ENCODE measurements around the gene MICAL3.

MICAL3 gene

DNA sequence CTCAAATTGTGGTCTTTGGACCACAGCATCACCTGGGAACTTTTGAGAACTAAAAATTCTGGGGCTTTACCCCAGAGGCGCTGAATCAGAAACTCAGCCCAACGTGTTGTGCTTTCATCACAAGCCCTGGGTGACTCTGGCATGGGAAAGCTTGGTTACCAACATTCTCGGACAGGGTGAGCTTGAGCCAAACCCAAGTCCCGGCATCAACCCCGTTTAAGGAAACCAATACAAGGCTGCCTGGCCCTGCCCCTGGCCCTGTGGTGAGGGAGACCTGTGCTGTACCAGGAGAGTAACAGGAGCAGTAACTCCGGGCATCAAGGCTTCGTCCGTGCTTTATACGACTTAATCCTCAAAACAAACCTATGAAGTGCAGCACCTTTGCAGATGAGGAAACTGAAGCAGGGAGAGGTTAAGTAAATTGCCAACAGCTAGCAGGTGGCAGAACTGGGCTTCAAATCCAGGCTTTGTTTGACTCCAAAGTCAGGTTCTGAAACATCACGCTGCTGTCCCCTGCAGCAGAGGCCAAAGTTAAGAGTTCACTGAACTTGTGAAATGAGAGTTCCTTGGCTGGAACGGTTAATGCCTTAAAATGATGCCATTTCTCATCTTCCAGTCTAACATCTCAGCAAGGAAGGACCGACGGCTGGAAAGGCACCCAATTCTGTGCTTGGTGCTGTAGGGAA lies 186.0 kb downstream of the MICAL3 start:
- DNase-seq (ENCODE audit: low read depth in 2 of 2): no peak

DNA sequence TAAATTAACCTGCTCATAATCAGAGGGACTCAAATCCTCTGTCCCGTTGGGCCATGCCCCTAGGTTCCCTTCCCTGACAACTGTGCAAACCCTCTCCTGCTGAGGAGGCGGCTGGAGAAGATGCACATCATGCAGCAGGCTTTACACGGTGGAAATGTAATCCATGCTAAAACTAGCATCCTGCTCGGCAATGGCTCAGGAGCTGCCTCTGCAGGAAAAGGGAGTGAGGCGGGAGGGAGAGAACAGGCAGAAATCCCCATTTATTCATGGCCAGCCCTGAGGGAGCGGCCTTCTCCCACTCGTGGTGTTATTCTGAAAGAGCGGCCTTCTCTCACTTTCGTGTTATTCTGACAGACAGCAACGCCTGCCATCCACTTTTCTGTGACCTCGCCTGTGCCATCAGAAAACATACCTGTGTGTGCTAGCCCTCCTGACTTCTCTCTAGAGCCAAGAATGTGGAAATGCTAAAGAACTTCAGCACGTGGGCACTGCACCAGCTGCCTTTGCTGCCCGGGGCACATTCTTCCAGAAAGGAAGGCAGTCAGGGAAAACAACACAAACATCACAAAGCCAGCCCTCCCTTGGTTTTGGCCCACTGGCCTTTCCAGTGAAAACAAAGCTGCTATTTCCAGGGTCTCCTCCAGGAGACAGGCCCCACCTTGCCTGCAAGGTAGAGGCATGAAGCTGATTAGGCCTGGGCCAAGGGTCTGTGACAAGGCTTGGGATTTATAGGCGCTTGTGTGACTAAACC lies 187.2 kb downstream of the MICAL3 start:
- no peak for DNase-seq (ENCODE audit: low read depth in 2 of 2)

DNA sequence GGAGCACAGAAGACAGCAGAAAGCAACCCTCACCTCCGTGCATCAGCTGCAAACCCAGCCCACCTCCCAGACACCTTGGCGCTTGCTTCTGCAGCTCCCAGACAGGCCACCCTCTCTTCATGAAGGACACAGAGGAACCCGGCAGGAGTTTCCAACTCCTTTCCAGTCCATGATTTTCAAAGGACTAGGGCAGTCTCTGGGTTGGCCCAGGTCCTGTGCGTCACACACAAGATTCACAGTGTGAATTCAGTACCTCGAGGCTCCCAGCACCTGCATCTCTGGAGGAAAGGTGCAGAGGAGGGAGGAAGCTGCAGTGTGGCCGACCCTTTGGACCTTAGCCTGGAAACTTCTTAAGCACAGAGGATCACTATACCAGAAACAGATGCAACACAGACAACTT lies 189.1 kb downstream of the MICAL3 start:
- no peak for DNase-seq (ENCODE audit: low read depth in 2 of 2)

DNA sequence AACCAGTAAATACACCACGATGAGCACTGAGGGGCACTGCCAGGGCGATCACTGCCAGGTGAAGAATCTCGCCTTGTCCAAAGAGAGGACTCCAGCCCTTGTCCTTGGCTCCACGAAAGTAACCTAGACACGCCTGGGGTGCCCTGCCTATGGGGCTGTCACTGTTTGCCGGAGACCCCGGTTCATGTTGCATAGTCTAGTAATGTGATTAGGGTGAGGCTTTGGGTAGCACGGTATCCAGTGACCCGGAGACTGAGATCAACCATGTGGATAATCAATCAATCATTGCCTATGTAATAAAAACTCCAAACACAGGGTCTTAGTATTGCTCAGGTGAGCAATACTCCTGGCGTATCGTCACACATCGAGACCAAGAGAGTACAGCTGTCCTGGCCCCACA lies 190.9 kb downstream of the MICAL3 start:
- no peak for DNase-seq (ENCODE audit: low read depth in 2 of 2)

- no peak for DNase-seq (ENCODE audit: low read depth in 2 of 2)
These were observed 191.7 kb downstream of the MICAL3 start for GRCh38 chr22:17832665-17833064.

DNA sequence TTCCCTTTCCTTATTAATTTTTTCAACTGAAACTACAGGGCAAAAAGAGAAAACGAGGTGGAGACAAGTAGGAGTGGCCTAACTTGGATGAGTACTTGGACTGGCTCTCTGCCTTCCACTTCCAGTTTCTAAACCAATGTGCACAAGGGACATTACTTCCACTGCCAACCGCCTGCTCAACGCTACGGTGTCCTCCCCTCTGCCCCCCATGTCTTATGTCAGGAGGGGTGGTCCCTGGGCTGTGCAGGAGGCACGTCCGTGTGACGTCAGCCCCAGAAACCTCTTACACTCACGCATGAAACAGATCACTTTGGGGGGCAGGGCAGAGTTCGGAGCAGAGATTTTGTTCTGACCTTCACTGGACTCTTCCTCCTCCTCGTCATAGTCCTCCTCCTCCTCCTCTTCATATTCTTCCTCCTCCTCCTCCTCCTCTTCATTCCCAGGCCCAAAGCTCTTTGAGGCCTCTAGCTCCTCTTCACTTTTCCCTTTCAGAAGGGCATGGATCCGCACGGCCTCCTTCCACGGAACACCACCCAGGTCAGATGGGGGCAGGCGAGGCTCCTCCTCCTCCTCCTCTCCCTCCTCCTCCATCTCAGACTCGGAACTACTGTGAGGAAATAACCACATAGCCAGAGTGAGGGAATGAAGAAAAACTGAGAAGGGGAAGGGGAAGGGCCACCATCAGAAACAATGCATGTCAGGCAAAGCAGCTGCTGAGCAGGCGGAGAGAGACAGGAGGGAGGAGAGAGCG lies 192.7 kb downstream of the MICAL3 start:
- no peak for DNase-seq (ENCODE audit: low read depth in 2 of 2)

- peak; percentile 74 to 82 for DNase-seq (ENCODE audit: low read depth in 2 of 2)
These were observed 194.1 kb downstream of the MICAL3 start for GRCh38 chr22:17830043-17830961.

DNA sequence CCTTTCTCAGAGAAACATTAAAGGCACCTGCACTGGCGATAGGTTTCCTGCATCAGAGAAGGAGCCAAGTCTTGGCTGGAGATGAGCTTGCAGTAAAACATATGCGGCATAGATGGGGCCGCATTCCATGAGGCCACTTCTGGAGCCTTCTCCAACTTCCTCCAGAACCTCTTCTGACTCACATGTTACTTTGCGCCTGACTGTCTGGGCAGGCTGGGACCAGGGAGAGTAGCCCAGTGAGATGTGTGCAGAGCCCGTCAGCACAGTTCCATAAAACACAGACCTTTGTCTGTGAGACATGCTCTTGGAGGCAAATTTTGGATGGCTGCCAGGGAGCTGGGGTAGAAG lies 194.7 kb downstream of the MICAL3 start:
- DNase-seq (ENCODE audit: low read depth in 2 of 2): no peak

DNA sequence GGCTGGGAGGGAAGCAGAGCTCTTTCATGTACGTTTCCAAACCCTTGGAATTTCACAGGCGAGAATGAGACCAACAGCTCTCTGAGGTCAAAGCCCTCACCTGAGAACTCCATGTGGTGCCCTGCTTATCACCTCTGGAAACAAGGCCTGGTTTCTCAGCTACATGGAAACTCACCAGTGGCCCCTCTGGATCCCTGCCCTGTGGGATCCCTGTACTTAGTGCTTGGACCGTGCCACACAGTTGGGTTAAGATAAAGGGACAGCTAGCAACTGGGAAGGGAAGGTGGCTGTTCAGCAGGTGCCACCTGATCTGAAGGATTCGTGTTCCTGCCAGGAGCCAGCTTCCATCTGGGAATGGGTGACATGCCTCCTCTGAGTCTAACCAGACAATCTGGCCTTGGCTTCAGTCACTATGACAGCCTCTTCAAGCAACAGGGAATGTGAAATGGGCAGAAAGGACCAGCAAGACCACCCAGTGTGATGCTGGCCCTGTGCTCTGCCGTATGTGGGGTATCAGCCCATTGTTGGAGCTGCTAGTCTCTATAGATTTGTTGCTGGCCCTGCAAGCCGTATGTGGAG lies 195.8 kb downstream of the MICAL3 start:
- DNase-seq (ENCODE audit: low read depth in 2 of 2): no peak

GRCh38 chr22:17827466-17827865 lies 196.9 kb downstream of the MICAL3 start:
- no peak for DNase-seq (ENCODE audit: low read depth in 2 of 2)

DNA sequence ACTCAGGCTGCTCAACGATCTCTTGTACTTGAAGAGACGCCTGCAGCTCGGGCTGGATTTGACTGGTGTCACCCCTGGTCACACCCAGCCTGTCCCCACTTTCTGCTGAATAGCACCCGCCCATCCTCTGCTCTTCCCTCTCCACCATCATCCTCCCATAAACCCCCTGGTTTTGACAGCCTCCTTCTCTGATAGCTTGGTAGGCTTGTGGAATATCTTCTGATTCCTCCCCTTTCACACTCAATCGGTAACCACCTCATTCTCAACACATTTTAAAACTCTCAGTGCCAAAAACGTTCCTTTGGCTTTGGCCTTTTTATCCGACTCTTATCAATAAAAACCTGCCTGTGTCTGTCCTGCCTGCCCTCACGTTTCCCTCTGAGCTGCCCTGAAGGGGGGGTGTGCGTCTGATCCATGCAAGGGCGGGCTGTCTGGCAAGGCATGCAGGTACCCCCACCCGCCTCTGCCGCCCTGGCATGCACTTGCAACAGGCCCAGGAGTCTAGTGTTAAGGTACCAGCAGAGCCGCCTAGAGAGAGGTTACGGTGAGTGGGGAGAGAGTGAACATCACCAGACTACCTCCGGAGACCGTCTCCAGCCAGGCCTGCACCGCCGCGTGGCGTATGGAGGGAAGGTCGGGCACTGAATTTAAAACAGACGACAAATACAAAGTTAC lies 198.3 kb downstream of the MICAL3 start:
- DNase-seq (ENCODE audit: low read depth in 2 of 2): no peak

- DNase-seq (ENCODE audit: low read depth in 2 of 2): no peak
These were observed 199.9 kb downstream of the MICAL3 start for GRCh38 chr22:17824457-17824856.

GRCh38 chr22:17823964-17824363 lies 200.4 kb downstream of the MICAL3 start:
- no peak for DNase-seq (ENCODE audit: low read depth in 2 of 2)

GRCh38 chr22:17823226-17823625 lies 201.1 kb downstream of the MICAL3 start:
- DNase-seq (ENCODE audit: low read depth in 2 of 2): no peak

DNA sequence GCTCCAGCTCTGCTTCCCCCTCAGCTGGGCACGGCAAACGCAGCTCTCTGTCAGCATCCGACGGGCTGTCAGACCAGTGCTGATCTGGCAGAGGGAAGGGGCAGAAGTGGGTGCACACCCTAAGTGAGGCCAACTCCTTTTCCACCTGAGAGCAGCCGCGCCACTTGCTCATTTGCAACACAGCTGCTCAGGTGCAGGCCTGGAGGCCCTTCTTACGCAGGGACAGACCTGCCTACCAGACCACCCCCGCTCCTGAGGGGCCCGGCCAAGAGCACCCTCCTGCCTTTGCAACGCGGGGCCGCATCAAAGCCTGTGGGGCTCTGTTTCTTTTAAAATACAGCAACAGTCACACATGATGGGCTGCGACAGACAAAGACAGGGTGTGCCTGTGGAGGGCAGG lies 202.3 kb downstream of the MICAL3 start:
- DNase-seq (ENCODE audit: low read depth in 2 of 2): no peak

GRCh38 chr22:17820879-17821439 lies 203.4 kb downstream of the MICAL3 start:
- DNase-seq (ENCODE audit: low read depth in 2 of 2): no peak

GRCh38 chr22:17818649-17819048 lies 205.7 kb downstream of the MICAL3 start:
- no peak for DNase-seq (ENCODE audit: low read depth in 2 of 2)

GRCh38 chr22:17818180-17818579 lies 206.2 kb downstream of the MICAL3 start:
- no peak for DNase-seq (ENCODE audit: low read depth in 2 of 2)

DNA sequence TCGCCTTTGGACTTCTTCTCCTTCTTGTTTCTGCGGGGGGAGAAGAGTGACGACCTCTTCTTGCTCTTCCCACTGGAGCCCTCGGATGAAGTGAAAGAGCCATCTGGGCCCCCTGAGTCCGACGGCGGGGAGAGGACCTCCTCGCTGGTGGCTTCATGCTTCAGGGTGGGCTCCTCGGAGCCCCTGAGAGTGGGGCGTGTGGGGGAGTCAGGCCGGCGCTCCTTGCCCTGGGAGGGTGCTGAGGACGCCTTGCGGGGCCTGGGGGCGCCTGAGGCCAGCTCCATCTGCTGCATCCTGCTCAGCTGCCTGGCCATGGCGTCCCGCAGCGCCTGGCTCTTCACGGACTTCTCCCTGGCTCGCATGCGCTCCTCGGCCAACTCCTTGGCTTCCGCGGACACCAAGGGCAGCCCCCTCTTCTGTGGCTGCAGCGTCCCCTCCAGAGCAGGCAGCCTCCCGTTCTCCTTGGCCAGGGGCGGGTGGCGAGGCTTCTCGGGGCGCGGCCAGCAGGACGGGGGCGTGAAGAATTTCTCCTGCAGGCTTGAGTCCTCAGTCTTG lies 206.8 kb downstream of the MICAL3 start:
- DNase-seq (ENCODE audit: low read depth in 2 of 2): no peak

DNA sequence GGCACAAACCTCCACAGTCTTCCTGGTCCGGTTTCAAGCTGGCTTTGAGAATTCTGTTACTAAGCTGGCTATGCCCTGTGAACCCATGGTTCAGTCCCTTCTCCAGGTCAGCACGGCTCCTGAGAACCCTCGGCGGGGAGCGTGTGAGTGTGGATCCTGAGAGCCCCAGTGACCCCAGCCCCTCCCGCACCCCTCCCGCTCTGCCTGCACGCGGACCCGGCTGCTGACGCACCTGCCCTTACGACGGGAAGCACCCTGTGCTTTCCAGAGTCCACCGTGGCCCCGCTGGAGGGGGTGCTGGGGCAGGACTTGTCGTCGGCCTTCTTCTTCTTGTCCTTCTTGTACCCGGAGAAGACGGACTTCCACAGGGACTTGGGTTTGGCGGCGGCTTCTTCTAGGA lies 207.3 kb downstream of the MICAL3 start:
- DNase-seq (ENCODE audit: low read depth in 2 of 2): no peak

All from stimulated activated CD4-positive, alpha-beta T cell treated with anti-CD3 and anti-CD28 coated beads, Interleukin-1b, Interleukin-23, amount 100 ng/mL, for 4 hours (primary cell).